Amygdala (tissue), 56 donors: ENCODE data around the gene ANXA3.
"Not testable (repeated sequence)": the region's sequence is repeated elsewhere in the genome, so short reads cannot be mapped to it uniquely, and the experiment has no call there.

ENCODE experiments used
- DNase-seq, 56 donors: peaks; one replicate each; lab custom pipeline; 2025; lab: John Stamatoyannopoulos, UW

Gene ANXA3, protein sequence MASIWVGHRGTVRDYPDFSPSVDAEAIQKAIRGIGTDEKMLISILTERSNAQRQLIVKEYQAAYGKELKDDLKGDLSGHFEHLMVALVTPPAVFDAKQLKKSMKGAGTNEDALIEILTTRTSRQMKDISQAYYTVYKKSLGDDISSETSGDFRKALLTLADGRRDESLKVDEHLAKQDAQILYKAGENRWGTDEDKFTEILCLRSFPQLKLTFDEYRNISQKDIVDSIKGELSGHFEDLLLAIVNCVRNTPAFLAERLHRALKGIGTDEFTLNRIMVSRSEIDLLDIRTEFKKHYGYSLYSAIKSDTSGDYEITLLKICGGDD

DNA sequence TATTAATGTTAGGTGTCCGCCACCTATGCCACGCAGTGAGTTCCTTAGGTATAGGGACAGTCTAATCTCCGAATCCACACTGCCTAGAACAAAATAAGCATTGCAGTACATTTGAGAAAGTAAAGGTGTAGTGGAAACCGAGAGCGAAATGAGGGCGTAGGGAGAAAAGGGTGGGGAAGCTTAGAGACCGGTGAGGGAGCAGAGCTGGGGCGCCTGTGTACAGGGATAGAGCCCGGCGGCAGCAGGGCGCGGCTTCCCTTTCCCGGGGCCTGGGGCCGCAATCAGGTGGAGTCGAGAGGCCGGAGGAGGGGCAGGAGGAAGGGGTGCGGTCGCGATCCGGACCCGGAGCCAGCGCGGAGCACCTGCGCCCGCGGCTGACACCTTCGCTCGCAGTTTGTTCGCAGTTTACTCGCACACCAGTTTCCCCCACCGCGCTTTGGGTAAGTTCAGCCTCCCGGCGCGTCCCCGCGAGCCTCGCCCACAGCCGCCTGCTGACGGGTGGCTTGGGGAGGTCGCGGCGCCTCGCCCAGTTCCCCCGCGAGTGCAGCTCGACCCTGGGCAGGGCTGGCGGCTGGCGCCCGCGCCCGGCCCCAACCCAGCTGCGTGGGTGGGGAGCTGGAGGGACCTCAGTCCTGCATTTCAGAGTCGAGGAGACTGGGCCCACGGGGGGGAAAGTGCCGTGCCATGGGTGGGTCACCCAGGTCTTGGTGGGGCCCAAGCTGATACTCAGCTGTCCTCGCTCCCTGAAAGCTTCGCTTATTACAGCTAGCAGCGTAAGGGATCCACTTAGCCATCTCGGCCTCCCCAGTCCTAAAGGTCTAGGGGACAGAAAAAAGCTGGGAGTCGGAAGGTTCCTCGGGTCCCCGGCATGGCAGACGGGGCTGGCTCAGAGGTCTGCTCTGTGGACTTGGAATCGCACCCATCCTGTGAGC lies at the start of gene ANXA3:
ANXA3 (plus strand) TSS at position 351 of the 932 bp plus-strand sequence. CDS start 2,704 bp downstream, outside the sequence.
- DNase-seq: peak in 3 of 56 donors; percentile 0 to 14 (median 2)

DNA sequence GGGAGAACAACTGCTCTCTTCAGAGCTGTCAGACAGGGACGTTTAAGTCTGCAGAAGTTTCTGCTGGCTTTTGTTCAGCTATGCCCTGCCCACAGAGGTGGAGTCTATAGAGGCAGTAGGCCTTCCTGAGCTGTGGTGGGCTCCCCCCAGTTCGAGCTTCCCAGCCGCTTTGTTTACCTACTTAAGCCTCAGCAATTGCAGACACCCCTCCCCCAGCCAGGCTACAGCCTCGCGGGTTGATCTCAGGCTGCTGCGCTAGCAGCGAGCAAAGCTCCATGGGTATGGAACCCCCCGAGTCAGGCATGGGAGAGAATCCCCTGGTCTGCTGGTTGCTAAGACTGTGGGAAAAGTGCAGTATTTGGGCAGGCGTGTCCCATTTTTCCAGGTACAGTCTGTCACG lies 45.3 kb upstream of the ANXA3 start:
- DNase-seq: not testable (repeated sequence)

- DNase-seq: no peak
Measured at GRCh38 chr4:78509043-78509442, 42.5 kb upstream of the ANXA3 start.

- no peak for DNase-seq
Measured at GRCh38 chr4:78510108-78510507, 41.5 kb upstream of the ANXA3 start.

GRCh38 chr4:78510681-78511080 lies 40.9 kb upstream of the ANXA3 start:
- no peak for DNase-seq

DNA sequence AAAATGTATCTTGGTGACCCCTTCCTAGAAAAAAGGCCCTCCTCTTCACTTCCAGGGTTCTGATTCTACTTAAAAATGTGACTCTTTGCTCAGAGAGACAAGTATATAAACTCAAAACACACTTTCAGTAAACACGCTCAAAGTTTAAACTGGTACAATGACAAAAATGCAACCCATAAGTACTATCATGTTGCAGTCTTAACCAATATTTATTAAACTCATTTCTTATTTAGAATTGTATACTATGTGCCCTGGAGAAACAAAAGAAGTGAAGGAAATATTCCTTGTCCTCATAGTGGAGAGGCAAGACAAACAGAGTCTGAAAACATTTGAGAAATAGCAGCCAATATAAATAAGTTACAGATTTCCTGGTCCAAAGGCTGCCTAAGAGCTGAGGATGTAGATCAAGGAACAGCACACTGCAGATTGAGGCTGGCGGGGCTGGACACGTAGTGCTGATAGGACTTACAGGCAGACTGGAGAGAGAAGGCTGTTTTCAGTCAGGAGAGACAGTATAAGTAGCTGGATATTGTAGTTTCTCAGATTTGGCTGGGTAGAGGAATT lies 39.1 kb upstream of the ANXA3 start:
- DNase-seq: no peak

GRCh38 chr4:78513411-78513975 lies 38.1 kb upstream of the ANXA3 start:
- DNase-seq: no peak

DNA sequence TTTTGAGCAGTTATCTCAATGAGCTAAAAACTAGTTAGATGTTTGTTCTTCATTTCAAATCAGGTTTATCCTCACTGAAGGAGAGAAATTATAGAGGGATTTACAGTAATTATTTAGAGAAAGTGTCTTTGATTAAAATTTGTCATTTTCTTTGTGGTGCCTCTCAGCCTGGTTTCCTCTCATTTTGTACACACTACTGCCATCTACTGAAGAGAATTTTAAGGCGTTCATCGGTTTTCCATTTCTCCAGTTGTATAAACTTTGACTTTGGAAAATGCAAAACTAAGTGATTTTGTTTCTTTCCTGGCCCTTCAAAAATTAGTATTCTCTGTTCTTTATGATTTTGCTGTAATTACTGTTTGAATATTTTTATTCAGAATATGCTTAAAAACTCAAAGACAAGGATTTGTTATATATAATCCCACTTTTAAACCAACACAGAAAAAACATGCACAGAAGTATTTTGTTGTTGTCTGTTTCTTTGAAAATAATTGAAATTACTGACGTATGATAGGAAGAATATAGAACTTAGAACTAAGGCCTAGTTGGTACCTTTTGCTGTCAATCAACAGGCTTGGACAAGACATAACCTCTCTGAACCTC lies 34.4 kb upstream of the ANXA3 start:
- peak in 1 of 56 donors; percentile 53 for DNase-seq

DNA sequence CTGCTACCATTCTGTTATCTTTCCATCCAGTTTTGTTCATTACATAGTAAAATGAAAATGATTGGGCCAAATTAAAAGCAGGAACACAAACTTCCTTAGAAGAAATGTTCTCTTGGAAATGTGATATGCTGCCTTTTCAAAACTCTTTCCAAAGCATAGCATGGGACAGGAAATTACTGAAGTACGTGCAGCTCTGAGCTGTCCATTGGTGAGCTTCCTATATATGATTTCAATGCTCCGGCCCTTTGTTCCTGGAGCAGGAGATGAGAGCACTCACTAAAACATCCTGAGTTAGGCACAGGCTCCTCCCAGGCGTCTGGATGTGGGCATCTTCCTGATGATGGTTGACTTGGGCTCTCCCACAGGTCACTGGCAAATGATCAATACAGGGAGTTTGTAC lies 33.0 kb upstream of the ANXA3 start:
- DNase-seq: no peak

- no peak for DNase-seq
Measured at GRCh38 chr4:78519962-78520361, 31.6 kb upstream of the ANXA3 start.

DNA sequence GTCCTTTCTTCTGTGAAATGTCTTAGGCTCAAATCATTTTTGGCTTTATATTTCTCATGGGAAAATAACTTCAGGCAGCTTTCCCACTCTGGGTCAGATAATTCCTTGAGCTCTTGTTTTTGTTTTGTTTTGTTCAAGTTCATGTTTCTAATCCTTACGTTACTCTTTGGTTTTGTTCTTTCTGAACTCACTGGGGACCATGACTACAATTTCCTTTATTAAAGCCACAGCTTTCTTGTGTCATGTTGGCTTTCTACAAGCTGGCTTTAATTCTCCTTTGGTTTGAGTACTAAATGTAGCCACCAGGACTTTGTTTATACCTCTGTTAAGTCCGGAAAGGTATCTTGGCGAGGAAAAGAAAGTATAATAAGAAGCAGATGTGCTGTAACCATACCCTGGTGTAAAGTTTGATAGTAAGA lies 30.8 kb upstream of the ANXA3 start:
- no peak for DNase-seq

DNA sequence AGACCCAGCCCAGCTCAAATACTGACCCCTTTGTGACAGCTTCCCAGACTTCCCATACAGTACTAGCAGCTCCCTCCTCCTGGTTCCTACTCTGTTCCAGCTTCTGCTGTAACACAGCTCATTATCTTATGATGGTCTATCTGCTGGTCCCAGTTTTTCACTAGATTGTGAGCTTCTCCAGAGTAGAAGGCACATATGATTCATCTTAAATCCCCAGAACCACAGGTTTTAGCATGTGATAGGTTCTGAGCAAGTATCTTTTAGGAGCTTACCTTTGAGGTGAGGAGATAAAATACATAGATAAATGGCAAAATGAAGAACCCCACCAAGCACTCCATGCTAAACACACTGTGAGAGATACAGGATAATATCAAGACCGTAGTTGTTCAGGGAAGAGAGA lies 27.6 kb upstream of the ANXA3 start:
- no peak for DNase-seq

- DNase-seq: no peak
Measured at GRCh38 chr4:78525559-78525958, 26.0 kb upstream of the ANXA3 start.

GRCh38 chr4:78527103-78527502 lies 24.5 kb upstream of the ANXA3 start:
- DNase-seq: no peak

DNA sequence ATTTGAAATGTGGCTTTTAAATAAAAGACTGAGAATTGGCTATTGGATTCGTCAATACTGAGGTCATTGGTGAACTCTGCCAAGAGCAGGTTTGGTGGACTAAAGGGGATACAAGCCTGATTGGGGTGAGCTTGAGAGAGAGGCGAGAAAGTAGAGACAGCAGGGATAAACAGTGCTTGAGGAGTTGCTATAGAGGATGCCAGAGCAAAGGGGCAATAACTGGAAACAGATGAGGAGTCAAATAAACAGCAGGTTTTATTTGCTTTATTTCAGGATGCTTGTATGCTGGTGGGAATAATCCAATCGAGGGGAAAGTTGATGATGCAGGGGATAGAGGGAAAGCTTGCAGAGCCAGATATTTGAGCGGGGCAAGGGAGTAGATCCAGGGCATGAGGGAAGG lies 24.0 kb upstream of the ANXA3 start:
- no peak for DNase-seq

DNA sequence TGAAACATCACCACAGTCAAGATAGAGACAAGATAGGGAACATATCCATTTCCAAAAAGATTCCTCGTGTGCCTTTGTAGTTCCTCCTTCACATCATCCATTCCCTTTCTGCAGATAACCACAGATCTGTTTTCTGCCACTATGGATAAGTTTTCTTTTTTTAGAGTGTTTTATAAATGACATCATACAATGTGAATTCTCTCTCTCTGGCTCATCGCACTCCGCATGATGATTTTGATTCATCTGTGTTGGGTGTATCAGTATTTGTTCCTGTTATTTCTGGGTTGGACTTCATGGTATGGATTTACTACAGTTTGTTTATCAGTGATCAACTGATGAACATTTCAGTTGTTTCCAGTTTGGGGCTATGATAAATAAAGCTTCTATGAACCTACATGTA lies 23.2 kb upstream of the ANXA3 start:
- DNase-seq: no peak

DNA sequence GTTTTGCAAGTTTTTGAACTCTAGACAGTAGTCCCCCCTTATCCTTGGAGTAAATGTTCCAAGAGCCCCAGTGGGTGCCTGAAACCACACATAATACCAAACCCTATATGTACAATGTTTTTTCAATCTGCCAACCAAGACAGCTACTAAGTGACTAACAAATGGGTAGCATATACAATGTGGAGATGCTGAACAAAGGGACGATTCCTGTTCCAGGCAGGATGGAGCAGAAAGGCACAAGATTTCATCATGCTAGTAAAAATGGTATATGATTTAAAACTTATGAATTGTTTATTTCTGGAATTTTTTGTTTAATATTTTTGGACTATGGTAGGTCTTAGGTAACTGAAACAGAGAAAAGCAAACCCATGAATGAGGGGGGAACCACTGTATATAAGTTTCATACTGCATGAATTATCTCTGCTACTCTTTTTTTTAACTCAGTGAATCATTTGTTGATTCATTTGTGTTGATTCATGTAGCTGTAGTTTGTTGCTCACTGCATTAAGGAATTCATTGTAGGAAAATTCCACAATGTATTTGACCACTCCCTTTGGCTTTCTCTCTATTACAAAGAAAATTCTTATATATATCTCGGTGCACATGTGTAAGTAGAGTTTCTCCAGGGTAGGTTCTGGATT lies 21.9 kb upstream of the ANXA3 start:
- DNase-seq: no peak

DNA sequence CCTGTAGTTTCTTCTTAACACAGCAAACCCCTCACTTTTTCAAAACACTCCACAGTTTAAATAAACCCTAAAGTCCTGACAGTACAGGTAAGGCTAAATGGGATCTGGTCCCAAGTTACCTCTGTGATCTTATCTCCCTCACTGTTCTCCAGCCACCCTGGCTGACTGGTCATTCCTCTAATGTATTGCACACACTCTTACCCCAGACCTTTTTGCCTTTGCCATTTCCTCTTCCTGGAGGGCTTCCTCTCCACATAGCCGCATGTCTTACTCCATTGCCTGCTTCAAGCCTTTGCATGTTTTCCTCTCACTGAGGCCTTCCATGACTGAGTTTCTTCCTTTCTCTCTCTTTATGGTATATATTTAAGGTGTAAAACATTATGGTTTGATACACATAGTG lies 19.5 kb upstream of the ANXA3 start:
- DNase-seq: no peak

GRCh38 chr4:78533854-78534253 lies 17.7 kb upstream of the ANXA3 start:
- no peak for DNase-seq
